ENCODE measurements around the gene TSPAN4. TPM values are rescaled to one million over a fixed set of nuclear protein-coding genes. Genes with fewer than 3 reads are reported as not detected.

The TSPAN4 gene
- total and polyA plus RNA-seq, 10 of the 15 experiments (the other 5 are each of a cell fraction or from before 2014, with no cell fraction given) = 0.37 to 14.0 (median 8.5) TPM; not detected in 1

- SMC1A ChIA-PET (ENCODE audit: uncharacterized antibody, unreplicated experiment) = no interaction called here
- intact Hi-C loops (cut with micrococcal nuclease; ENCODE audit: unreplicated experiment) (no loop called here), in situ Hi-C loops (cut with MboI) (no loop called here)
- no peak for TF ChIP-seq BCLAF1 (IDR thresholded peaks at IDR 0.05)
- POLR2A ChIA-PET = interaction anchor here (0.7 kb wide), 1 partner anchor 417 kb away, joined by 3 read pairs; no protein-coding TSS in a partner anchor
- BruUV-seq (replicated peaks) = no TSS peak
- WGBS (ENCODE audit: insufficient coverage, insufficient replicate concordance, low lambda C conversion rate, missing lambda C conversion rate) = 90% methylated on average over 25 of the region's 37 CpGs
- H3K36me3 ChIP-seq (ENCODE audit: control insufficient read depth in 2 of 2, insufficient read depth in 2 of 2, low read length in 1 of 2) = no peaks in the 10 kb centered on the region
- no peak overlapping the region for H3K27ac ChIP-seq (ENCODE audit: control insufficient read depth, insufficient read depth)
- H3K9ac ChIP-seq (ENCODE audit: control insufficient read depth, insufficient read depth, low read length) = no peak overlapping the region
- H4K20me1 ChIP-seq (ENCODE audit: control insufficient read depth, insufficient read depth) = no peaks in the 10 kb centered on the region
- FAIRE-seq = no peak
- H3K4me2 ChIP-seq (ENCODE audit: control insufficient read depth, insufficient read depth) = no peak overlapping the region
- H3K79me2 ChIP-seq (ENCODE audit: control insufficient read depth, insufficient read depth, low read length) = no peaks in the 10 kb centered on the region
- RAD21 ChIA-PET (ENCODE audit: unreplicated experiment) = interaction anchor here (0.9 kb wide), 1 partner anchor 14 kb away, joined by 3 read pairs; no protein-coding TSS in a partner anchor
- CTCF ChIA-PET = no interaction called here
- H3K4me3 ChIP-seq = no peak overlapping the region
- ATAC-seq = no peak
- H3K4me1 ChIP-seq (ENCODE audit: control insufficient read depth, insufficient read depth, low read length) = no peaks in the 10 kb centered on the region
- no peak for DNase-seq (ENCODE audit: low read depth, low spot score)
- H3K27me3 ChIP-seq (replicated peaks in 1 of 2; ENCODE audit: control insufficient read depth in 2 of 2, insufficient read depth in 2 of 2, low read length in 1 of 2) = no peaks in the 10 kb centered on the region
- H2AFZ ChIP-seq (ENCODE audit: control insufficient read depth, low read depth, low read length) = no peak overlapping the region
- H3K9me3 ChIP-seq (replicated peaks; ENCODE audit: control insufficient read depth, insufficient read depth, low read length) = no peaks in the 10 kb centered on the region
Observed at GRCh38 chr11:858762-859339, 16.2 kb downstream of the TSPAN4 start.

- Histone ChIP-seq H3K36me3 (ENCODE audit: control insufficient read depth in 2 of 2, insufficient read depth in 2 of 2, low read length in 1 of 2) (no peaks in the 10 kb centered on the region), H3K27me3 (replicated peaks in 1 of 2; ENCODE audit: control insufficient read depth in 2 of 2, insufficient read depth in 2 of 2, low read length in 1 of 2) (no peaks in the 10 kb centered on the region), H3K9ac (ENCODE audit: control insufficient read depth, insufficient read depth, low read length) (no peak overlapping the region), H3K79me2 (ENCODE audit: control insufficient read depth, insufficient read depth, low read length) (no peaks in the 10 kb centered on the region), H2AFZ (ENCODE audit: control insufficient read depth, low read depth, low read length) (no peak overlapping the region), H3K4me3 (no peak overlapping the region), H3K9me3 (replicated peaks; ENCODE audit: control insufficient read depth, insufficient read depth, low read length) (no peaks in the 10 kb centered on the region), H3K27ac (ENCODE audit: control insufficient read depth, insufficient read depth) (no peak overlapping the region), H3K4me2 (ENCODE audit: control insufficient read depth, insufficient read depth) (no peak overlapping the region), H4K20me1 (ENCODE audit: control insufficient read depth, insufficient read depth) (no peaks in the 10 kb centered on the region), H3K4me1 (ENCODE audit: control insufficient read depth, insufficient read depth, low read length) (no peaks in the 10 kb centered on the region)
- ChIA-PET SMC1A (ENCODE audit: uncharacterized antibody, unreplicated experiment) (no interaction called here), POLR2A (no interaction called here), CTCF (no interaction called here), RAD21 (ENCODE audit: unreplicated experiment) (no interaction called here)
- peak; percentile 43 for ATAC-seq
- 54% methylated on average over 21 of the region's 31 CpGs for WGBS (ENCODE audit: insufficient coverage, insufficient replicate concordance, low lambda C conversion rate, missing lambda C conversion rate)
- DNase-seq (ENCODE audit: low read depth, low spot score) = no peak
- TF ChIP-seq SIX5 (IDR thresholded peaks at IDR 0.05; ENCODE audit: low read depth, low read length, severe bottlenecking) (no peak), HCFC1 (IDR thresholded peaks at IDR 0.05; ENCODE audit: low read length) (no peak), POLR2A (IDR thresholded peaks at IDR 0.05; ENCODE audit: low read depth, low read length) (0 out of 2 replicates have a peak, but pooled peaks have one; percentile 30), CREM (IDR thresholded peaks at IDR 0.05; ENCODE audit: low read depth) (no peak), USF1 (IDR thresholded peaks at IDR 0.05; ENCODE audit: borderline replicate concordance, extremely low read length, insufficient read depth, low read depth, low read length) (peak; percentile 37)
- intact Hi-C loops (cut with micrococcal nuclease; ENCODE audit: unreplicated experiment) (no loop called here), in situ Hi-C loops (cut with MboI) (no loop called here)
- FAIRE-seq = no peak
- no TSS peak for BruUV-seq (replicated peaks)
Observed at GRCh38 chr11:859394-860131, 16.9 kb downstream of the TSPAN4 start.
